Keratinocyte (primary cell): ENCODE measurements around the gene KCNB1. TPM values are rescaled to one million over a fixed set of nuclear protein-coding genes. Genes with fewer than 3 reads are reported as not detected.

Source experiments
- DNase-seq: peaks from one replicate; pipeline ENCODE4 v3.0.0-alpha.2; 2011; ENCODE audit warnings: low read depth, missing footprints, low spot score
- FAIRE-seq: peaks from 2 replicates; lab custom pipeline; 2011; peaks lifted over from hg19 to GRCh38; lab: Jason Lieb, UNC
- H2AFZ ChIP-seq: 2 replicates; pipeline ENCODE4 v1.6.0; 2012; ENCODE audit warnings: low read length, control low read depth, inconsistent platforms; ENCODE audit not compliant: control insufficient read depth
- H3K27ac ChIP-seq: 2 replicates; pipeline ENCODE4 v1.5.1; 2011; ENCODE audit warnings: low read length; ENCODE audit not compliant: control insufficient read depth, insufficient read depth
- H3K27me3 ChIP-seq: 3 replicates; pipeline ENCODE4 v1.6.0; 2011; ENCODE audit warnings: low read length; ENCODE audit not compliant: control insufficient read depth, insufficient read depth; ENCODE audit errors: extremely low read depth
- H3K36me3 ChIP-seq, 2 experiments: 2 replicates in 1 of 2; 3 replicates in 1 of 2; pipeline ENCODE4 v1.5.1; 2011; ENCODE audit warnings: low read length in 2 of 2, mild to moderate bottlenecking in 1 of 2; ENCODE audit not compliant: control insufficient read depth in 2 of 2, insufficient read depth in 2 of 2; ENCODE audit errors: extremely low read depth in 1 of 2
- H3K4me1 ChIP-seq: 3 replicates; pipeline ENCODE4 v1.5.1; 2011; ENCODE audit warnings: low read length; ENCODE audit not compliant: control insufficient read depth, insufficient read depth; ENCODE audit errors: extremely low read depth
- H3K4me2 ChIP-seq: 3 replicates; pipeline ENCODE4 v1.6.0; 2011; ENCODE audit warnings: low read depth, low read length; ENCODE audit not compliant: control insufficient read depth, insufficient read depth; ENCODE audit errors: extremely low read depth
- H3K4me3 ChIP-seq, 3 experiments: fragments of 200-600 bp in 1 of 3; sonication (generic) in 1 of 3; 2 replicates in 2 of 3; 3 replicates in 1 of 3; pipeline ENCODE4 v1.5.1; 2011 to 2016; ENCODE audit warnings: low read length in 3 of 3, mild to moderate bottlenecking in 3 of 3, control low read depth in 2 of 3, inconsistent platforms in 1 of 3, low read depth in 1 of 3, mixed read lengths in 1 of 3, mixed run types in 1 of 3, moderate library complexity in 1 of 3; ENCODE audit not compliant: control insufficient read depth in 2 of 3, insufficient read depth in 2 of 3; ENCODE audit errors: extremely low read depth in 1 of 3
- H3K79me2 ChIP-seq: 2 replicates; pipeline ENCODE4 v1.6.0; 2012; ENCODE audit warnings: low read length; ENCODE audit not compliant: control insufficient read depth, insufficient read depth
- H3K9ac ChIP-seq: 3 replicates; pipeline ENCODE4 v1.6.0; 2011; ENCODE audit warnings: low read length; ENCODE audit not compliant: control insufficient read depth, insufficient read depth; ENCODE audit errors: extremely low read depth
- H3K9me1 ChIP-seq: 3 replicates; pipeline ENCODE4 v1.6.0; 2011; ENCODE audit warnings: low read length; ENCODE audit not compliant: control insufficient read depth, insufficient read depth; ENCODE audit errors: extremely low read depth
- H3K9me3 ChIP-seq: 2 replicates; pipeline ENCODE4 v1.5.1; 2012; ENCODE audit warnings: low read depth, low read length; ENCODE audit not compliant: control insufficient read depth
- H4K20me1 ChIP-seq: 3 replicates; pipeline ENCODE4 v1.6.0; 2011; ENCODE audit warnings: low read length; ENCODE audit not compliant: control insufficient read depth, insufficient read depth; ENCODE audit errors: extremely low read depth
- CTCF ChIP-seq, 3 experiments: IDR thresholded peaks in 1 of 3; conservative IDR thresholded peaks in 1 of 3; optimal IDR thresholded peaks in 1 of 3; 2 replicates in 2 of 3; 3 replicates in 1 of 3; pipeline versions ENCODE3 to v1.5.1; 2011; ENCODE audit warnings: low read length in 3 of 3, mild to moderate bottlenecking in 3 of 3, moderate library complexity in 2 of 3, control low read depth in 1 of 3, inconsistent platforms in 1 of 3; ENCODE audit not compliant: insufficient read depth in 2 of 3; ENCODE audit errors: extremely low read depth in 1 of 3
- EZH2 ChIP-seq: IDR thresholded peaks from one replicate; pipeline ENCODE4 v1.6.1; 2012; ENCODE audit warnings: inconsistent platforms, mild to moderate bottlenecking, low read length, moderate library complexity
- dilution Hi-C: fragments of 300-500 bp; cut with MboI; formaldehyde crosslinking; loops from one replicate; pipeline ENCODE4 v1.7.0; 2020; ENCODE audit warnings: low sequenced_read_pairs; ENCODE audit not compliant: extremely low pct_ligation_motif_present
- polyA plus RNA-seq, 5 experiments: library from polyadenylated mRNA; depleted of rRNA in 3 of 5; stranded (reverse) in 3 of 5; stranded (forward) in 1 of 5; unstranded in 1 of 5; fragments of >200 nt; gene quantifications; 1 replicate in 1 of 5; 2 replicates in 3 of 5; 3 replicates in 1 of 5; pipeline versions ENCODE4 v1.2.1 to v1.2.3, GENCODE V29; 2011 to 2012; ENCODE audit warnings: missing spikeins in 2 of 5, low read depth in 1 of 5, low replicate concordance in 1 of 5

KCNB1 gene
- polyA plus RNA-seq, 1 donor (not counting 4 experiments of a cell fraction or from before 2014, with no cell fraction given), result not detected

GRCh38 chr20:49486064-49486463 is 3.6 kb upstream of the KCNB1 start:
- no peak overlapping the region for H3K27ac ChIP-seq
- no peaks in the 10 kb centered on the region for H3K9me3 ChIP-seq
- no peaks in the 10 kb centered on the region for H3K79me2 ChIP-seq
- no peaks in the 10 kb centered on the region for H3K36me3 ChIP-seq
- FAIRE-seq (no peak), DNase-seq (no peak)
- peaks cover 49% of the 10 kb centered on the region for H3K27me3 ChIP-seq
- dilution Hi-C loops, result no loop called here
- no peaks in the 10 kb centered on the region for H4K20me1 ChIP-seq
- H3K4me2 ChIP-seq, result no peak overlapping the region
- H2AFZ ChIP-seq, result no peak overlapping the region
- no peak overlapping the region for H3K9ac ChIP-seq
- no peaks in the 10 kb centered on the region for H3K9me1 ChIP-seq
- TF ChIP-seq EZH2 (no peak), CTCF (optimal IDR thresholded peaks at IDR 0.05 in 1 of 3, IDR thresholded peaks at IDR 0.05 in 1 of 3, conservative IDR thresholded peaks at IDR 0.05 in 1 of 3; ENCODE audit: extremely low read depth in 1 of 3, insufficient read depth in 2 of 3, low read length in 3 of 3) (no peak)
- H3K4me1 ChIP-seq, result peaks cover 3% of the 10 kb centered on the region
- H3K4me3 ChIP-seq, result no peak overlapping the region

GRCh38 chr20:49485563-49485962 is 3.1 kb upstream of the KCNB1 start:
- no peak for FAIRE-seq
- DNase-seq, result no peak
- Histone ChIP-seq H3K9ac (no peak overlapping the region), H3K4me3 (no peak overlapping the region), H4K20me1 (no peaks in the 10 kb centered on the region), H3K27ac (no peak overlapping the region), H3K79me2 (no peaks in the 10 kb centered on the region), H3K4me1 (peaks cover 3% of the 10 kb centered on the region), H3K4me2 (no peak overlapping the region), H3K36me3 (no peaks in the 10 kb centered on the region), H2AFZ (no peak overlapping the region), H3K9me1 (no peaks in the 10 kb centered on the region), H3K27me3 (peaks cover 52% of the 10 kb centered on the region), H3K9me3 (no peaks in the 10 kb centered on the region)
- dilution Hi-C loops, result no loop called here
- no peak for TF ChIP-seq EZH2
- no peak for TF ChIP-seq CTCF (optimal IDR thresholded peaks at IDR 0.05 in 1 of 3, IDR thresholded peaks at IDR 0.05 in 1 of 3, conservative IDR thresholded peaks at IDR 0.05 in 1 of 3; ENCODE audit: extremely low read depth in 1 of 3, insufficient read depth in 2 of 3, low read length in 3 of 3)
